HEK293 (cell line): ENCODE results near the gene RAET1L.

ENCODE experiments used
- TSHZ1 ChIP-seq: fragments of 450-650 bp; formaldehyde crosslinking; IDR thresholded peaks from 2 replicates; pipeline ENCODE4 v1.5.1; 2016; ENCODE audit warnings: missing biosample characterization, missing genetic modification characterization, borderline replicate concordance
- ZNF169 ChIP-seq: fragments of 450-650 bp; formaldehyde crosslinking; IDR thresholded peaks from 2 replicates; pipeline ENCODE4 v1.5.1; 2016; ENCODE audit warnings: missing biosample characterization, missing genetic modification characterization
- ZNF629 ChIP-seq: fragments of 450-650 bp; formaldehyde crosslinking; IDR thresholded peaks from 2 replicates; pipeline ENCODE4 v1.5.1; 2017; ENCODE audit warnings: missing biosample characterization, missing genetic modification characterization

DNA sequence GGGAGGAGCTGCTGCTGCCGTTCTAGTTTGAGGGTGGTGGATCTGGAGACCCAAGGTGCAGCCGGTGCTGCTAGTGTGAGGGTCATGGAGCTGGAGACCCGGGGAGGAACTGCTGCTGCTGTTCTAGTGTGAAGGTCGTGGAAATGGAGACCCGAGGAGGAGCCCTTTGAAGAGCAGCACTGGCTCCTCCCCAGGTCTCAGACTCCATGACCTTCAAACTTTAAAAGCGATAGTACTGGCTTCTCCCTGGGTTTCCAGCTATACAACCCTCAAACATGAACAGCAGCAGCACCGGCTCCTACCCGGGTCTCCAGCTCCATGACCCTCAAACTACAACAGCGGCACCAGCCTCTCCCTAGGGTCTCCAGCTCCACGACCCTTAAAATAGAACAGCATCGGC lies 28.1 kb upstream of the RAET1L start:
- no peak for TF ChIP-seq ZNF629
- TF ChIP-seq ZNF169 (tag by site-specific recombination): no peak
- no peak for TF ChIP-seq TSHZ1
